Measurements from ENCODE around the gene CREBL2. TPM values are rescaled to one million over a fixed set of nuclear protein-coding genes. Genes with fewer than 3 reads are reported as not detected.

CREBL2 gene
- total and polyA plus RNA-seq, 2 of the 13 experiments (the other 11 are each of a cell fraction or from before 2014, with no cell fraction given), result 6.9 to 8.4 TPM

DNA sequence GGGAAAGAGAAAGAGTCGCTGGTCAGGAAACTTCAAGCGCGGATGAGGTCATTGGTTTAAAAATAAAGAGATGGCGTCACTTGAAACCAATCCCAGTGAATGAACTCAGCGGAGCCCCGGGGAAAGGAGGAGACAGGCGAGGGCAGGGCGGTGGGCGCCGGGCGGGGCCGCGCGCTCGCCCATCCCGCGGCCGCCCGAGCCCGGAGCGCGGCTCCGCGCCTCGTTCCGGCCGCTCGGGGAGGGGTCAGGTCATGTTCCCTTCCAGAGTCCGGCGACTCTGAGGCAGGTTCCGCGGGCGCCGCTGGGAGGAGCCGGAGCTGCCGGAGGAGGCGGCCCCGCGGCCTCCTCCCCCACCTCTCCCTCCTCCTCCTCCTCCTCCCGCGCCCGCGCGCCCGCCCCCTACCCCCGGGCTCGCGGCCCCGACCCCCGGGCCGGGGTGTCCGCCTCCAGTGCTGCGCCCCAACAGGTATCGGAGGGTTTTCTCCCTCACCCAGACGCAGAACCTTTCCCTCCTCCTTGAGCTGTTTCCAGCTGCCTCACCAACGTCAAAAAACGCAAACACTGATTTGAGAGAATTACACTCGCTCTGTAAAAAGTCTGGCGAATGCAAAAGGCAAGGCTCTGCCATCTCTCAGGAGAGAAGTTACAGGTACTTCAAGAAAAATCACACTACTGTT, 49.0 kb upstream of the CREBL2 start, which contains the start of gene DUSP16 (continued):
- TF ChIP-seq ZNF180 (CRISPR knock-in tag; IDR thresholded peaks at IDR 0.05; ENCODE audit: borderline replicate concordance, low read depth) (no peak), RBM22 (optimal IDR thresholded peaks at IDR 0.05; ENCODE audit: low read length) (no peak), SSRP1 (CRISPR knock-in tag; IDR thresholded peaks at IDR 0.05) (no peak), NCOA5 (CRISPR knock-in tag; IDR thresholded peaks at IDR 0.05) (no peak), RNF2 (conservative IDR thresholded peaks at IDR 0.05; ENCODE audit: low read depth) (no peak), SKI (IDR thresholded peaks at IDR 0.05; ENCODE audit: partially characterized antibody) (no peak), ZNF350 (CRISPR knock-in tag; IDR thresholded peaks at IDR 0.05; ENCODE audit: borderline replicate concordance, low read depth) (no peak), YEATS2 (CRISPR knock-in tag; IDR thresholded peaks at IDR 0.05; ENCODE audit: borderline replicate concordance) (no peak), MIER3 (CRISPR knock-in tag; IDR thresholded peaks at IDR 0.05; ENCODE audit: borderline replicate concordance) (no peak), ZNF333 (CRISPR knock-in tag; IDR thresholded peaks at IDR 0.05; ENCODE audit: borderline replicate concordance) (no peak), SRSF4 (IDR thresholded peaks at IDR 0.05; ENCODE audit: low read depth, low read length, poor library complexity, severe bottlenecking) (no peak), SALL2 (CRISPR knock-in tag; IDR thresholded peaks at IDR 0.05) (peak; percentile 50; the same call in 1 of the 2 replicates), HOXD1 (CRISPR knock-in tag; IDR thresholded peaks at IDR 0.05) (no peak), HMG20A (CRISPR knock-in tag; IDR thresholded peaks at IDR 0.05; ENCODE audit: borderline replicate concordance) (no peak), HOXA7 (CRISPR knock-in tag; IDR thresholded peaks at IDR 0.05) (no peak), ZNF616 (CRISPR knock-in tag; IDR thresholded peaks at IDR 0.05; ENCODE audit: low read depth) (no peak), ZNF484 (CRISPR knock-in tag; IDR thresholded peaks at IDR 0.05; ENCODE audit: borderline replicate concordance, low read depth) (no peak), RXRB (CRISPR knock-in tag; IDR thresholded peaks at IDR 0.05; ENCODE audit: borderline replicate concordance) (peak; percentile 30; the same call in 1 of the 2 replicates)
- TF ChIP-seq, protein P1, sequence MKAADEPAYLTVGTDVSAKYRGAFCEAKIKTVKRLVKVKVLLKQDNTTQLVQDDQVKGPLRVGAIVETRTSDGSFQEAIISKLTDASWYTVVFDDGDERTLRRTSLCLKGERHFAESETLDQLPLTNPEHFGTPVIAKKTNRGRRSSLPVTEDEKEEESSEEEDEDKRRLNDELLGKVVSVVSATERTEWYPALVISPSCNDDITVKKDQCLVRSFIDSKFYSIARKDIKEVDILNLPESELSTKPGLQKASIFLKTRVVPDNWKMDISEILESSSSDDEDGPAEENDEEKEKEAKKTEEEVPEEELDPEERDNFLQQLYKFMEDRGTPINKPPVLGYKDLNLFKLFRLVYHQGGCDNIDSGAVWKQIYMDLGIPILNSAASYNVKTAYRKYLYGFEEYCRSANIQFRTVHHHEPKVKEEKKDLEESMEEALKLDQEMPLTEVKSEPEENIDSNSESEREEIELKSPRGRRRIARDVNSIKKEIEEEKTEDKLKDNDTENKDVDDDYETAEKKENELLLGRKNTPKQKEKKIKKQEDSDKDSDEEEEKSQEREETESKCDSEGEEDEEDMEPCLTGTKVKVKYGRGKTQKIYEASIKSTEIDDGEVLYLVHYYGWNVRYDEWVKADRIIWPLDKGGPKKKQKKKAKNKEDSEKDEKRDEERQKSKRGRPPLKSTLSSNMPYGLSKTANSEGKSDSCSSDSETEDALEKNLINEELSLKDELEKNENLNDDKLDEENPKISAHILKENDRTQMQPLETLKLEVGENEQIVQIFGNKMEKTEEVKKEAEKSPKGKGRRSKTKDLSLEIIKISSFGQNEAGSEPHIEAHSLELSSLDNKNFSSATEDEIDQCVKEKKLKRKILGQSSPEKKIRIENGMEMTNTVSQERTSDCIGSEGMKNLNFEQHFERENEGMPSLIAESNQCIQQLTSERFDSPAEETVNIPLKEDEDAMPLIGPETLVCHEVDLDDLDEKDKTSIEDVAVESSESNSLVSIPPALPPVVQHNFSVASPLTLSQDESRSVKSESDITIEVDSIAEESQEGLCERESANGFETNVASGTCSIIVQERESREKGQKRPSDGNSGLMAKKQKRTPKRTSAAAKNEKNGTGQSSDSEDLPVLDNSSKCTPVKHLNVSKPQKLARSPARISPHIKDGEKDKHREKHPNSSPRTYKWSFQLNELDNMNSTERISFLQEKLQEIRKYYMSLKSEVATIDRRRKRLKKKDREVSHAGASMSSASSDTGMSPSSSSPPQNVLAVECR (CRISPR knock-in tag; IDR thresholded peaks at IDR 0.05; ENCODE audit: borderline replicate concordance), result peak; percentile 38; the same call in 1 of the 2 replicates
- TF ChIP-seq, protein P2, sequence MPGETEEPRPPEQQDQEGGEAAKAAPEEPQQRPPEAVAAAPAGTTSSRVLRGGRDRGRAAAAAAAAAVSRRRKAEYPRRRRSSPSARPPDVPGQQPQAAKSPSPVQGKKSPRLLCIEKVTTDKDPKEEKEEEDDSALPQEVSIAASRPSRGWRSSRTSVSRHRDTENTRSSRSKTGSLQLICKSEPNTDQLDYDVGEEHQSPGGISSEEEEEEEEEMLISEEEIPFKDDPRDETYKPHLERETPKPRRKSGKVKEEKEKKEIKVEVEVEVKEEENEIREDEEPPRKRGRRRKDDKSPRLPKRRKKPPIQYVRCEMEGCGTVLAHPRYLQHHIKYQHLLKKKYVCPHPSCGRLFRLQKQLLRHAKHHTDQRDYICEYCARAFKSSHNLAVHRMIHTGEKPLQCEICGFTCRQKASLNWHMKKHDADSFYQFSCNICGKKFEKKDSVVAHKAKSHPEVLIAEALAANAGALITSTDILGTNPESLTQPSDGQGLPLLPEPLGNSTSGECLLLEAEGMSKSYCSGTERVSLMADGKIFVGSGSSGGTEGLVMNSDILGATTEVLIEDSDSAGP (CRISPR knock-in tag; IDR thresholded peaks at IDR 0.05; ENCODE audit: borderline replicate concordance), result no peak
- TF ChIP-seq, protein P3, sequence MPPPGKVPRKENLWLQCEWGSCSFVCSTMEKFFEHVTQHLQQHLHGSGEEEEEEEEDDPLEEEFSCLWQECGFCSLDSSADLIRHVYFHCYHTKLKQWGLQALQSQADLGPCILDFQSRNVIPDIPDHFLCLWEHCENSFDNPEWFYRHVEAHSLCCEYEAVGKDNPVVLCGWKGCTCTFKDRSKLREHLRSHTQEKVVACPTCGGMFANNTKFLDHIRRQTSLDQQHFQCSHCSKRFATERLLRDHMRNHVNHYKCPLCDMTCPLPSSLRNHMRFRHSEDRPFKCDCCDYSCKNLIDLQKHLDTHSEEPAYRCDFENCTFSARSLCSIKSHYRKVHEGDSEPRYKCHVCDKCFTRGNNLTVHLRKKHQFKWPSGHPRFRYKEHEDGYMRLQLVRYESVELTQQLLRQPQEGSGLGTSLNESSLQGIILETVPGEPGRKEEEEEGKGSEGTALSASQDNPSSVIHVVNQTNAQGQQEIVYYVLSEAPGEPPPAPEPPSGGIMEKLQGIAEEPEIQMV (CRISPR knock-in tag; IDR thresholded peaks at IDR 0.05; ENCODE audit: low read depth), result no peak
- TF ChIP-seq, protein P4, sequence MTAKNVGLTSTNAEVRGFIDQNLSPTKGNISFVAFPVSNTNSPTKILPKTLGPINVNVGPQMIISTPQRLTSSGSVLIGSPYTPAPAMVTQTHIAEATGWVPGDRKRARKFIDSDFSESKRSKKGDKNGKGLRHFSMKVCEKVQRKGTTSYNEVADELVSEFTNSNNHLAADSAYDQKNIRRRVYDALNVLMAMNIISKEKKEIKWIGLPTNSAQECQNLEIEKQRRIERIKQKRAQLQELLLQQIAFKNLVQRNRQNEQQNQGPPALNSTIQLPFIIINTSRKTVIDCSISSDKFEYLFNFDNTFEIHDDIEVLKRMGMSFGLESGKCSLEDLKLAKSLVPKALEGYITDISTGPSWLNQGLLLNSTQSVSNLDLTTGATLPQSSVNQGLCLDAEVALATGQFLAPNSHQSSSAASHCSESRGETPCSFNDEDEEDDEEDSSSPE (CRISPR knock-in tag; IDR thresholded peaks at IDR 0.05), result no peak

Data from HepG2 (cell line).